Measurements from ENCODE around the gene SLC26A2.

- TF ChIP-seq POLR2A (IDR thresholded peaks at IDR 0.05) (no peak), POLR2AphosphoS5 (IDR thresholded peaks at IDR 0.05) (no peak)
Measured at GRCh38 chr5:149996205-149996890, 35.8 kb downstream of the SLC26A2 start.

All from sigmoid colon (tissue), 4 donors.